Fibroblast of lung (primary cell): Measurements from ENCODE around the gene HIPK2.

ENCODE experiments used
- CTCF ChIP-seq, 2 donors: IDR thresholded peaks in 1 of 2; conservative IDR thresholded peaks in 1 of 2; 1 replicate in 1 of 2; 2 replicates in 1 of 2; pipeline ENCODE4 v1.5.1; 2011 to 2012; ENCODE audit warnings: low read length in 2 of 2, control low read depth in 1 of 2, inconsistent platforms in 1 of 2, low read depth in 1 of 2, mild to moderate bottlenecking in 1 of 2
- EZH2 ChIP-seq: IDR thresholded peaks from 2 replicates; pipeline ENCODE4 v1.5.1; 2012; ENCODE audit warnings: low read length, control low read depth, mild to moderate bottlenecking; ENCODE audit errors: missing control alignments

GRCh38 chr7:139744768-139745677 is 32.8 kb downstream of the HIPK2 start:
- no peak for TF ChIP-seq CTCF (conservative IDR thresholded peaks at IDR 0.05 in 1 of 2, IDR thresholded peaks at IDR 0.05 in 1 of 2; ENCODE audit: low read depth in 1 of 2, low read length in 2 of 2)
- TF ChIP-seq EZH2 = no peak
